B cell (primary cell): ENCODE results near the gene PHYHIPL.

ENCODE experiments used
- EZH2 ChIP-seq: IDR thresholded peaks from 2 replicates; pipeline ENCODE4 v1.6.1; 2012; ENCODE audit warnings: borderline replicate concordance, low read depth, mild to moderate bottlenecking, moderate library complexity, low read length; ENCODE audit not compliant: insufficient read depth, poor library complexity, severe bottlenecking
- TF ChIP-seq, protein P1 (sequence below): fragments of 200-600 bp; IDR thresholded peaks from one replicate; pipeline ENCODE4 v1.8.0; 2022; ENCODE audit warnings: antibody characterized with exemption, mild to moderate bottlenecking

DNA sequence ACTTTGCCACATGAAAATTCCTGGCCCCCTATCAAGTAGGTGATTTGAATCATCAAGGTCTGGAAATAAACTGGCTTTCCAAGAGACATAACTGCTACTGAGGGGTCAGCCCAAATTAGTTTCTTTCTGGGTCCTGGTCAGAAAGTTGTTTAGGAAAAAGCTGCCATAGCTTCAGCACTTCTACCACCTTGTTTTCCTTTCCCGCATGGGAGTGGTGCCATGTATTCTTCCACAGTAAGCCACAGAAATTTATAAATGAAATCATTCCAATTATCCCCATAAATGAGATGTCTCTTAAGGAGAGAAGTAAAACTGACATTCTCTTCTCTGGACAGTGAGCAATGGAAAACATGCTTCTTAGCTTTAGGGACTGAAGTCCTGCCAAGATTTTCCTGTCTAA, 80.8 kb downstream of the PHYHIPL start:
- TF ChIP-seq, protein P1, sequence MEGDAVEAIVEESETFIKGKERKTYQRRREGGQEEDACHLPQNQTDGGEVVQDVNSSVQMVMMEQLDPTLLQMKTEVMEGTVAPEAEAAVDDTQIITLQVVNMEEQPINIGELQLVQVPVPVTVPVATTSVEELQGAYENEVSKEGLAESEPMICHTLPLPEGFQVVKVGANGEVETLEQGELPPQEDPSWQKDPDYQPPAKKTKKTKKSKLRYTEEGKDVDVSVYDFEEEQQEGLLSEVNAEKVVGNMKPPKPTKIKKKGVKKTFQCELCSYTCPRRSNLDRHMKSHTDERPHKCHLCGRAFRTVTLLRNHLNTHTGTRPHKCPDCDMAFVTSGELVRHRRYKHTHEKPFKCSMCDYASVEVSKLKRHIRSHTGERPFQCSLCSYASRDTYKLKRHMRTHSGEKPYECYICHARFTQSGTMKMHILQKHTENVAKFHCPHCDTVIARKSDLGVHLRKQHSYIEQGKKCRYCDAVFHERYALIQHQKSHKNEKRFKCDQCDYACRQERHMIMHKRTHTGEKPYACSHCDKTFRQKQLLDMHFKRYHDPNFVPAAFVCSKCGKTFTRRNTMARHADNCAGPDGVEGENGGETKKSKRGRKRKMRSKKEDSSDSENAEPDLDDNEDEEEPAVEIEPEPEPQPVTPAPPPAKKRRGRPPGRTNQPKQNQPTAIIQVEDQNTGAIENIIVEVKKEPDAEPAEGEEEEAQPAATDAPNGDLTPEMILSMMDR, result no peak
- TF ChIP-seq EZH2, result no peak
